ENCODE results near the gene SERPINA6.
"Not testable (repeated sequence)": the region's sequence is repeated elsewhere in the genome, so short reads cannot be mapped to it uniquely, and the experiment has no call there.

SERPINA6 gene

GRCh38 chr14:94321421-94322271, 1.5 kb downstream of the SERPINA6 start:
- no peak for DNase-seq

- DNase-seq: no peak
These were observed 2.9 kb downstream of the SERPINA6 start for GRCh38 chr14:94320243-94320642.

GRCh38 chr14:94317259-94317658, 5.9 kb downstream of the SERPINA6 start:
- no peak for DNase-seq

- no peak for DNase-seq
These were observed 6.4 kb downstream of the SERPINA6 start for GRCh38 chr14:94316692-94317091.

GRCh38 chr14:94314890-94315289, 8.2 kb downstream of the SERPINA6 start:
- DNase-seq: no peak

GRCh38 chr14:94313991-94314655, 9.0 kb downstream of the SERPINA6 start:
- DNase-seq: no peak

GRCh38 chr14:94312481-94313246, 10.5 kb downstream of the SERPINA6 start:
- DNase-seq: no peak

GRCh38 chr14:94310248-94310647, 12.9 kb downstream of the SERPINA6 start:
- DNase-seq: no peak

GRCh38 chr14:94309721-94310120, 13.4 kb downstream of the SERPINA6 start:
- no peak for DNase-seq

GRCh38 chr14:94307410-94307992, 15.6 kb downstream of the SERPINA6 start:
- DNase-seq: peak; percentile 22

- DNase-seq: no peak
These were observed 16.8 kb downstream of the SERPINA6 start for GRCh38 chr14:94306047-94306978.

GRCh38 chr14:94305620-94306019, 17.5 kb downstream of the SERPINA6 start:
- no peak for DNase-seq

GRCh38 chr14:94304243-94304642, 18.9 kb downstream of the SERPINA6 start:
- no peak for DNase-seq

GRCh38 chr14:94303111-94303510, 20.0 kb downstream of the SERPINA6 start:
- no peak for DNase-seq

- no peak for DNase-seq
These were observed 25.0 kb downstream of the SERPINA6 start for GRCh38 chr14:94298130-94298529.

- not testable (repeated sequence) for DNase-seq
These were observed 27.0 kb downstream of the SERPINA6 start for GRCh38 chr14:94296181-94296545.

GRCh38 chr14:94295360-94296180, 27.6 kb downstream of the SERPINA6 start:
- DNase-seq: no peak

GRCh38 chr14:94293578-94293924, 29.6 kb downstream of the SERPINA6 start:
- DNase-seq: no peak

GRCh38 chr14:94292872-94293577, 30.1 kb downstream of the SERPINA6 start, which contains the start of gene SERPINA10:
Gene SERPINA10, minus strand, starts transcription at chr14:94293268. Its CDS starts 2,675 bp downstream, at chr14:94290593.
- DNase-seq: no peak

GRCh38 chr14:94292526-94292871, 30.6 kb downstream of the SERPINA6 start:
- no peak for DNase-seq

All from activated CD4-positive, alpha-beta T cell treated with anti-CD3 and anti-CD28 coated beads, Interleukin-10, Interleukin-2, amounts not matched to agents 100 ng/mL and 50 ng/mL, durations not matched to agents 16 hours and 8 hours (primary cell).